ENCODE measurements around the gene POU2F1. TPM values are rescaled to one million over a fixed set of nuclear protein-coding genes. Genes with fewer than 3 reads are reported as not detected.

Gene POU2F1
- total RNA-seq, 2 donors from 2014 or later = 48.6 to 49.4 TPM

- H3K4me1 Mint-ChIP-seq = peaks cover 35% of the 10 kb centered on the region
- no peak overlapping the region for H3K4me3 Mint-ChIP-seq
- no peaks in the 10 kb centered on the region for H3K4me1 ChIP-seq (ENCODE audit: control insufficient read depth, insufficient read depth, low read length)
- no peaks in the 10 kb centered on the region for H3K9me3 Mint-ChIP-seq
- H3K4me3 ChIP-seq (ENCODE audit: low read length) = no peak overlapping the region
- TF ChIP-seq CTCF (conservative IDR thresholded peaks at IDR 0.05) = no peak
- H3K36me3 ChIP-seq (ENCODE audit: control insufficient read depth, insufficient read depth, low read length) = no peaks in the 10 kb centered on the region
- peaks cover 3% of the 10 kb centered on the region for H3K36me3 Mint-ChIP-seq (ENCODE audit: low read depth)
- H3K27me3 ChIP-seq (ENCODE audit: control insufficient read depth, insufficient read depth, low read length, poor library complexity, severe bottlenecking) = no peaks in the 10 kb centered on the region
- H3K9ac ChIP-seq (ENCODE audit: extremely low read depth, low read length, poor library complexity, severe bottlenecking) = no peak overlapping the region
- no peaks in the 10 kb centered on the region for H3K9me3 ChIP-seq (ENCODE audit: control insufficient read depth, low read length)
- WGBS, 2 experiments (ENCODE audit: insufficient coverage in 1 of 2, insufficient read length in 1 of 2) = 95 to 98% methylated on average over 3 to 4 of the region's 4 CpGs
- H3K27ac Mint-ChIP-seq = no peak overlapping the region
- no peak overlapping the region for H3K27ac ChIP-seq (ENCODE audit: low read depth, low read length)
- no peak for DNase-seq
- H3K27me3 Mint-ChIP-seq (ENCODE audit: insufficient read depth) = no peaks in the 10 kb centered on the region
Measured at GRCh38 chr1:167251472-167251871, 30.8 kb downstream of the POU2F1 start.

- H3K27me3 Mint-ChIP-seq (ENCODE audit: insufficient read depth) = no peaks in the 10 kb centered on the region
Measured at GRCh38 chr1:167252986-167253385, 32.3 kb downstream of the POU2F1 start.

GRCh38 chr1:167258858-167259257, 38.2 kb downstream of the POU2F1 start:
- Histone ChIP-seq H3K36me3 (ENCODE audit: control insufficient read depth, insufficient read depth, low read length) (no peaks in the 10 kb centered on the region), H3K4me1 (ENCODE audit: control insufficient read depth, insufficient read depth, low read length) (no peaks in the 10 kb centered on the region), H3K27me3 (ENCODE audit: control insufficient read depth, insufficient read depth, low read length, poor library complexity, severe bottlenecking) (no peaks in the 10 kb centered on the region), H3K9me3 (ENCODE audit: control insufficient read depth, low read length) (no peaks in the 10 kb centered on the region), H3K27ac (ENCODE audit: low read depth, low read length) (no peak overlapping the region), H3K4me3 (ENCODE audit: low read length) (no peak overlapping the region), H3K9ac (ENCODE audit: extremely low read depth, low read length, poor library complexity, severe bottlenecking) (no peak overlapping the region)
- 93 to 100% methylated on average over 4 to 5 of the region's 5 CpGs for WGBS, 2 experiments (ENCODE audit: insufficient coverage in 1 of 2, insufficient read length in 1 of 2)
- no peaks in the 10 kb centered on the region for H3K9me3 Mint-ChIP-seq
- H3K4me1 Mint-ChIP-seq = peaks cover 22% of the 10 kb centered on the region
- H3K27me3 Mint-ChIP-seq (ENCODE audit: insufficient read depth) = no peaks in the 10 kb centered on the region
- no peak for DNase-seq
- no peak for TF ChIP-seq CTCF (conservative IDR thresholded peaks at IDR 0.05)
- H3K4me3 Mint-ChIP-seq = no peak overlapping the region
- no peaks in the 10 kb centered on the region for H3K36me3 Mint-ChIP-seq (ENCODE audit: low read depth)
- H3K27ac Mint-ChIP-seq = no peak overlapping the region

More at GRCh38 chr1:167252986-167253385, 32.3 kb downstream of the POU2F1 start:
- Histone ChIP-seq H3K27me3 (ENCODE audit: control insufficient read depth, insufficient read depth, low read length, poor library complexity, severe bottlenecking) (no peaks in the 10 kb centered on the region), H3K4me1 (ENCODE audit: control insufficient read depth, insufficient read depth, low read length) (no peaks in the 10 kb centered on the region), H3K36me3 (ENCODE audit: control insufficient read depth, insufficient read depth, low read length) (no peaks in the 10 kb centered on the region), H3K9me3 (ENCODE audit: control insufficient read depth, low read length) (no peaks in the 10 kb centered on the region), H3K9ac (ENCODE audit: extremely low read depth, low read length, poor library complexity, severe bottlenecking) (no peak overlapping the region), H3K27ac (ENCODE audit: low read depth, low read length) (no peak overlapping the region), H3K4me3 (ENCODE audit: low read length) (no peak overlapping the region)
- peaks cover 3% of the 10 kb centered on the region for H3K36me3 Mint-ChIP-seq (ENCODE audit: low read depth)
- H3K4me1 Mint-ChIP-seq = peaks cover 32% of the 10 kb centered on the region
- TF ChIP-seq CTCF (conservative IDR thresholded peaks at IDR 0.05) = no peak
- no peak overlapping the region for H3K27ac Mint-ChIP-seq
- no peak overlapping the region for H3K4me3 Mint-ChIP-seq
- no peak for DNase-seq
- H3K9me3 Mint-ChIP-seq = no peaks in the 10 kb centered on the region

Measured in endodermal cell (in vitro differentiated cells).